Measurements from ENCODE around the gene IRF7.

GRCh38 chr11:590997-591396 is 24.8 kb downstream of the IRF7 start:
- TF ChIP-seq SIN3A (IDR thresholded peaks at IDR 0.05; ENCODE audit: borderline replicate concordance, low read depth, low read length) (no peak), REST (IDR thresholded peaks at IDR 0.05; ENCODE audit: low read depth, low read length) (no peak), CTCF (IDR thresholded peaks at IDR 0.05) (no peak), CHD2 (IDR thresholded peaks at IDR 0.05; ENCODE audit: low read length, partially characterized antibody) (no peak), NRF1 (IDR thresholded peaks at IDR 0.05; ENCODE audit: low read depth, low read length) (no peak), USF2 (IDR thresholded peaks at IDR 0.05; ENCODE audit: borderline replicate concordance, low read depth, low read length) (no peak), GATA2 (CRISPR knock-in tag; IDR thresholded peaks at IDR 0.05) (no peak), USF1 (IDR thresholded peaks at IDR 0.05; ENCODE audit: borderline replicate concordance, low read depth) (no peak), TAF1 (IDR thresholded peaks at IDR 0.05; ENCODE audit: borderline replicate concordance, low read depth, low read length) (no peak), TCF12 (IDR thresholded peaks at IDR 0.05) (no peak)

Data from SK-N-SH (cell line).